MM.1S (cell line): ENCODE results near the gene SYNRG.

Source experiments
- DNase-seq: peaks from one replicate; pipeline ENCODE4 v3.0.0-alpha.2; 2015
- H2AFZ ChIP-seq: fragments of 300-600 bp; sonication (generic); 2 replicates; pipeline ENCODE4 v1.6.0; 2016; ENCODE audit warnings: antibody characterized with exemption, low read length
- H3F3A ChIP-seq: fragments of 300-600 bp; sonication (generic); 2 replicates; pipeline ENCODE4 v1.6.1; 2016; ENCODE audit warnings: mild to moderate bottlenecking, antibody characterized with exemption, low read length, moderate library complexity, mixed read lengths; ENCODE audit not compliant: insufficient read depth
- H3K27ac ChIP-seq: fragments of 300-600 bp; sonication (generic); 2 replicates; pipeline ENCODE4 v1.5.1; 2016; ENCODE audit warnings: mild to moderate bottlenecking, low read length
- H3K27me3 ChIP-seq: fragments of 300-600 bp; sonication (generic); replicated peaks from 2 replicates; pipeline ENCODE4 v1.6.0; 2016; ENCODE audit warnings: low read length; ENCODE audit not compliant: insufficient read depth
- H3K36me3 ChIP-seq: fragments of 300-600 bp; sonication (generic); replicated peaks from 2 replicates; pipeline ENCODE4 v1.6.1; 2016; ENCODE audit warnings: mild to moderate bottlenecking, low read length, mixed read lengths; ENCODE audit not compliant: insufficient read depth
- H3K4me1 ChIP-seq: fragments of 300-600 bp; sonication (generic); 2 replicates; pipeline ENCODE4 v1.6.1; 2016; ENCODE audit warnings: low read length, mixed read lengths
- H3K4me2 ChIP-seq: fragments of 300-600 bp; sonication (generic); 2 replicates; pipeline ENCODE4 v1.6.0; 2016; ENCODE audit warnings: low read depth, low read length
- H3K4me3 ChIP-seq: fragments of 300-600 bp; sonication (generic); 2 replicates; pipeline ENCODE4 v1.5.1; 2016; ENCODE audit warnings: low read length, mixed read lengths
- H3K79me2 ChIP-seq: fragments of 300-600 bp; sonication (generic); 2 replicates; pipeline ENCODE4 v1.6.1; 2016; ENCODE audit warnings: mixed run types, low read length, mixed read lengths
- H3K9ac ChIP-seq: fragments of 300-600 bp; sonication (generic); 2 replicates; pipeline ENCODE4 v1.6.1; 2016; ENCODE audit warnings: low read length, mixed read lengths
- H3K9me2 ChIP-seq: fragments of 300-600 bp; sonication (generic); replicated peaks from 2 replicates; pipeline ENCODE4 v1.6.1; 2016; ENCODE audit warnings: mild to moderate bottlenecking, low read length, mixed read lengths; ENCODE audit not compliant: insufficient read depth
- H3K9me3 ChIP-seq: fragments of 300-600 bp; sonication (generic); replicated peaks from 2 replicates; pipeline ENCODE4 v1.6.1; 2016; ENCODE audit warnings: mild to moderate bottlenecking, low read length, mixed read lengths; ENCODE audit not compliant: insufficient read depth
- H4K20me1 ChIP-seq: fragments of 300-600 bp; sonication (generic); 2 replicates; pipeline ENCODE4 v1.6.1; 2016; ENCODE audit warnings: mild to moderate bottlenecking, low read length, moderate library complexity, mixed read lengths; ENCODE audit not compliant: insufficient read depth
- EZH2 ChIP-seq: fragments of 300-600 bp; sonication (generic); optimal IDR thresholded peaks from 2 replicates; pipeline ENCODE3; 2017; ENCODE audit warnings: low read depth, mild to moderate bottlenecking, antibody characterized with exemption, low read length, mixed read lengths
- EZH2phosphoT487 ChIP-seq: fragments of 300-600 bp; sonication (generic); IDR thresholded peaks from 2 replicates; pipeline ENCODE4 v1.6.1; 2018; ENCODE audit warnings: antibody characterized with exemption, low read length
- TF ChIP-seq, protein P1 (sequence below): fragments of 300-600 bp; sonication (generic); IDR thresholded peaks from 2 replicates; pipeline ENCODE4 v1.5.1; 2016; ENCODE audit warnings: antibody characterized with exemption, low read length, mixed read lengths

SYNRG gene

GRCh38 chr17:37650419-37651003 lies 41.3 kb upstream of the SYNRG start:
- Histone ChIP-seq H3K9me3 (no peaks in the 10 kb centered on the region), H3F3A (peaks cover 7% of the 10 kb centered on the region; the same call in 1 of the 2 replicates), H2AFZ (no peak overlapping the region), H3K9me2 (no peaks in the 10 kb centered on the region), H4K20me1 (no peaks in the 10 kb centered on the region), H3K4me1 (peaks cover 12% of the 10 kb centered on the region), H3K27me3 (no peaks in the 10 kb centered on the region), H3K79me2 (no peaks in the 10 kb centered on the region), H3K27ac (no peak overlapping the region), H3K36me3 (no peaks in the 10 kb centered on the region), H3K9ac (no peak overlapping the region), H3K4me2 (no peak overlapping the region), H3K4me3 (no peak overlapping the region)
- DNase-seq, result peak; percentile 21
- TF ChIP-seq, protein P1, sequence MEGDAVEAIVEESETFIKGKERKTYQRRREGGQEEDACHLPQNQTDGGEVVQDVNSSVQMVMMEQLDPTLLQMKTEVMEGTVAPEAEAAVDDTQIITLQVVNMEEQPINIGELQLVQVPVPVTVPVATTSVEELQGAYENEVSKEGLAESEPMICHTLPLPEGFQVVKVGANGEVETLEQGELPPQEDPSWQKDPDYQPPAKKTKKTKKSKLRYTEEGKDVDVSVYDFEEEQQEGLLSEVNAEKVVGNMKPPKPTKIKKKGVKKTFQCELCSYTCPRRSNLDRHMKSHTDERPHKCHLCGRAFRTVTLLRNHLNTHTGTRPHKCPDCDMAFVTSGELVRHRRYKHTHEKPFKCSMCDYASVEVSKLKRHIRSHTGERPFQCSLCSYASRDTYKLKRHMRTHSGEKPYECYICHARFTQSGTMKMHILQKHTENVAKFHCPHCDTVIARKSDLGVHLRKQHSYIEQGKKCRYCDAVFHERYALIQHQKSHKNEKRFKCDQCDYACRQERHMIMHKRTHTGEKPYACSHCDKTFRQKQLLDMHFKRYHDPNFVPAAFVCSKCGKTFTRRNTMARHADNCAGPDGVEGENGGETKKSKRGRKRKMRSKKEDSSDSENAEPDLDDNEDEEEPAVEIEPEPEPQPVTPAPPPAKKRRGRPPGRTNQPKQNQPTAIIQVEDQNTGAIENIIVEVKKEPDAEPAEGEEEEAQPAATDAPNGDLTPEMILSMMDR, result peak; percentile 44
- TF ChIP-seq EZH2phosphoT487, result no peak
- no peak for TF ChIP-seq EZH2

DNA sequence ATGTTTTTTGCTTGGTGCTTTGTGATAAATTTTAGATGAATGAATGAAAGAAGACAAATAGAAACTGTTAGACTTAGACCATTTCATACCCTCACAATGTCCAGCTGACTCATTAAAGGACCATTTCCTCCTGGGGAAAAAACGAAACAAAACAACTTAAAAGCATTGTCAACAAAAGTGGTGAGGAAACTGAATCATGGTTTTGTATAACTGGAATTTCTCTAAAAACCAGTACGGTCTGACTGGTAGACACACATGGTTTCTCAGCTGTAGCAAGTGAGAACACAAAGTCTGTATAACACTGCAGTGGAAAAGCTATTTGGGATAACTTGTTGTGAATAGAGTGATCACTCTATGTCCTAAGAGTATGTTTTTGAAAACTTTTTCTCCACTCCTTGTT lies 39.3 kb upstream of the SYNRG start:
- no peaks in the 10 kb centered on the region for H3K36me3 ChIP-seq
- H3K4me1 ChIP-seq, result peaks cover 15% of the 10 kb centered on the region
- no peak overlapping the region for H3K9ac ChIP-seq
- no peaks in the 10 kb centered on the region for H3K9me2 ChIP-seq
- DNase-seq, result peak; percentile 46
- 0 out of 2 replicates have a peak, but pooled peaks cover 4% of the 10 kb centered on the region for H3K27me3 ChIP-seq
- H4K20me1 ChIP-seq, result no peaks in the 10 kb centered on the region
- H2AFZ ChIP-seq, result peak overlapping the region; percentile 33; the same call in 1 of the 2 replicates
- peak overlapping the region; percentile 46 for H3K4me2 ChIP-seq
- no peak overlapping the region for H3K4me3 ChIP-seq
- no peaks in the 10 kb centered on the region for H3K79me2 ChIP-seq
- H3K27ac ChIP-seq, result no peak overlapping the region; the same call in 1 of the 2 replicates
- peaks cover 7% of the 10 kb centered on the region; the same call in 1 of the 2 replicates for H3F3A ChIP-seq
- TF ChIP-seq, protein P1, result no peak
- TF ChIP-seq EZH2 (no peak), EZH2phosphoT487 (no peak)
- H3K9me3 ChIP-seq, result no peaks in the 10 kb centered on the region

- DNase-seq, result no peak
- Histone ChIP-seq H3K4me1 (peaks cover 15% of the 10 kb centered on the region), H3K4me3 (no peak overlapping the region), H3K9me2 (no peaks in the 10 kb centered on the region), H3K27me3 (0 out of 2 replicates have a peak, but pooled peaks cover 4% of the 10 kb centered on the region), H3K4me2 (peak overlapping the region; percentile 46; the same call in 1 of the 2 replicates), H3K9ac (no peak overlapping the region), H2AFZ (no peak overlapping the region), H4K20me1 (no peaks in the 10 kb centered on the region), H3K9me3 (no peaks in the 10 kb centered on the region), H3F3A (peaks cover 7% of the 10 kb centered on the region; the same call in 1 of the 2 replicates), H3K79me2 (peaks cover 4% of the 10 kb centered on the region), H3K36me3 (no peaks in the 10 kb centered on the region), H3K27ac (no peak overlapping the region)
- TF ChIP-seq EZH2 (no peak), EZH2phosphoT487 (no peak)
- TF ChIP-seq, protein P1, result no peak
These were observed 38.6 kb upstream of the SYNRG start for GRCh38 chr17:37647856-37648255.
